ENCODE results near the gene ALG12. TPM values are rescaled to one million over a fixed set of nuclear protein-coding genes. Genes with fewer than 3 reads are reported as not detected.

ALG12 gene
- total RNA-seq, 1 donor from 2014 or later = 26.2 TPM

DNA sequence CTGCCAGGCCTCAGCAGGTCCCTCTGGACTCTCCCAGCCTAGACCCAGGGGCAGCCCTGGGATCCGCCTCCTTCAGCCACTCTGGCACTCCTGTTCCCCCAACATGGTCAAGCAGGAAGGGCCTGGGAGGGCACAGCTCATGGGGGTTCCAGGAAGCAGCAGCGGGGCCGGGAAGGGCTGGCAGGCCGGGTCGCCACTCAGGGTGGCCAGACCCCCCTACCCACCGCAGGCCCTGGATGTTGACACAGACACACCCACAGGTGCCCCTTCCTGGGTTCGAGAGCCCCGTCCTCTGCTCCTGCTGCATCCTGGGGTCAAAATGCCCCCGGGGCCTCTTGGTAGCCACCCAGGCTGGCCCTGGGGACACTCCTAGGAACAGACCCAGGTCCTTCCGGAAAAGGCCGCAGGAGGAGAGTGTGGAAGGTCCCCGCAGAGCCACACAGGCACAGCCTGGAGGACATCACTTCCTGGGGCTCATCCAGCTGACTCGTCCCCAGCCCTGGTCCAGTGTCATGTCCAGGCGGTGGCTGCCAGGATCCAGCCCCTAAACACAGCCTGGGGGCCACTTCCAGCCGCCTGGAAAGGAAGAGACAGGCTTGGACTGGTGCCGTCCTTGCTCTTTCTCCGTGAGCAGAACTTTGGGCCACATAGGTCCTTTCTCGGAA is 35.6 kb upstream of the ALG12 start:
- no peak overlapping the region for H3K4me3 Mint-ChIP-seq (ENCODE audit: unreplicated experiment)
- no peaks in the 10 kb centered on the region for H3K27me3 ChIP-seq (ENCODE audit: insufficient read depth, low read length)
- peaks cover 12% of the 10 kb centered on the region for H3K4me1 ChIP-seq (ENCODE audit: insufficient read depth, low read length)
- H3K9ac ChIP-seq (ENCODE audit: low read length) = no peak overlapping the region
- no peak for DNase-seq (ENCODE audit: low read depth)
- H3K4me1 Mint-ChIP-seq (ENCODE audit: low read depth, unreplicated experiment) = peaks cover 4% of the 10 kb centered on the region
- H3K27ac Mint-ChIP-seq (ENCODE audit: unreplicated experiment) = no peak overlapping the region
- no peak for FAIRE-seq
- H3K27ac ChIP-seq (ENCODE audit: low read depth, low read length) = no peak overlapping the region
- no peak overlapping the region for H2AFZ ChIP-seq (ENCODE audit: low read depth, low read length)
- H3K36me3 ChIP-seq (ENCODE audit: insufficient read depth, low read length) = no peaks in the 10 kb centered on the region
- H3K36me3 Mint-ChIP-seq (ENCODE audit: low read depth, unreplicated experiment) = no peaks in the 10 kb centered on the region
- peaks cover 6% of the 10 kb centered on the region for H3K27me3 Mint-ChIP-seq (ENCODE audit: low read depth, unreplicated experiment)
- H3K4me3 ChIP-seq (ENCODE audit: insufficient read depth, low read depth, low read length) = no peak overlapping the region
- TF ChIP-seq CTCF (IDR thresholded peaks at IDR 0.05; ENCODE audit: insufficient read depth, low read depth, low read length) = no peak
- TF ChIP-seq EZH2 (IDR thresholded peaks at IDR 0.05; ENCODE audit: insufficient read depth, low read length) = no peak
- no peaks in the 10 kb centered on the region for H3K79me2 ChIP-seq (ENCODE audit: insufficient read depth, low read length)
- H3K9me3 ChIP-seq (ENCODE audit: insufficient read depth, low read depth, low read length) = no peaks in the 10 kb centered on the region
- no peaks in the 10 kb centered on the region for H4K20me1 ChIP-seq (ENCODE audit: insufficient read depth, low read length)
- H3K4me2 ChIP-seq (ENCODE audit: low read length) = no peak overlapping the region
- no peaks in the 10 kb centered on the region for H3K9me3 Mint-ChIP-seq (ENCODE audit: unreplicated experiment)

- Histone ChIP-seq H4K20me1 (ENCODE audit: insufficient read depth, low read length) (no peaks in the 10 kb centered on the region), H3K27me3 (ENCODE audit: insufficient read depth, low read length) (no peaks in the 10 kb centered on the region), H3K4me2 (ENCODE audit: low read length) (no peak overlapping the region), H3K36me3 (ENCODE audit: insufficient read depth, low read length) (no peaks in the 10 kb centered on the region), H3K27ac (ENCODE audit: low read depth, low read length) (no peak overlapping the region), H2AFZ (ENCODE audit: low read depth, low read length) (no peak overlapping the region), H3K9me3 (ENCODE audit: insufficient read depth, low read depth, low read length) (no peaks in the 10 kb centered on the region), H3K4me3 (ENCODE audit: insufficient read depth, low read depth, low read length) (no peak overlapping the region), H3K9ac (ENCODE audit: low read length) (no peak overlapping the region), H3K79me2 (ENCODE audit: insufficient read depth, low read length) (no peaks in the 10 kb centered on the region), H3K4me1 (ENCODE audit: insufficient read depth, low read length) (peaks cover 12% of the 10 kb centered on the region)
- Mint-ChIP-seq H3K9me3 (ENCODE audit: unreplicated experiment) (no peaks in the 10 kb centered on the region), H3K27ac (ENCODE audit: unreplicated experiment) (no peak overlapping the region), H3K36me3 (ENCODE audit: low read depth, unreplicated experiment) (no peaks in the 10 kb centered on the region), H3K27me3 (ENCODE audit: low read depth, unreplicated experiment) (peaks cover 5% of the 10 kb centered on the region), H3K4me3 (ENCODE audit: unreplicated experiment) (no peak overlapping the region), H3K4me1 (ENCODE audit: low read depth, unreplicated experiment) (peaks cover 4% of the 10 kb centered on the region)
- TF ChIP-seq CTCF (IDR thresholded peaks at IDR 0.05; ENCODE audit: insufficient read depth, low read depth, low read length) = no peak
- TF ChIP-seq EZH2 (IDR thresholded peaks at IDR 0.05; ENCODE audit: insufficient read depth, low read length) = no peak
- DNase-seq (ENCODE audit: low read depth) = no peak
- FAIRE-seq = no peak
These were observed 34.9 kb upstream of the ALG12 start for GRCh38 chr22:49953027-49953679.
